HG03025 (cell line): ENCODE measurements around the gene ADAMTSL5.
"Not testable (repeated sequence)": the region's sequence is repeated elsewhere in the genome, so short reads cannot be mapped to it uniquely, and the experiment has no call there.

Experiments
- ATAC-seq: cut with Tn5 transposase; IDR thresholded peaks from one replicate; pipeline ENCODE4 v1.9.1; 2021; ENCODE audit warnings: mild to moderate bottlenecking, moderate library complexity; ENCODE audit not compliant: unreplicated experiment, low FRiP score

Gene ADAMTSL5, protein sequence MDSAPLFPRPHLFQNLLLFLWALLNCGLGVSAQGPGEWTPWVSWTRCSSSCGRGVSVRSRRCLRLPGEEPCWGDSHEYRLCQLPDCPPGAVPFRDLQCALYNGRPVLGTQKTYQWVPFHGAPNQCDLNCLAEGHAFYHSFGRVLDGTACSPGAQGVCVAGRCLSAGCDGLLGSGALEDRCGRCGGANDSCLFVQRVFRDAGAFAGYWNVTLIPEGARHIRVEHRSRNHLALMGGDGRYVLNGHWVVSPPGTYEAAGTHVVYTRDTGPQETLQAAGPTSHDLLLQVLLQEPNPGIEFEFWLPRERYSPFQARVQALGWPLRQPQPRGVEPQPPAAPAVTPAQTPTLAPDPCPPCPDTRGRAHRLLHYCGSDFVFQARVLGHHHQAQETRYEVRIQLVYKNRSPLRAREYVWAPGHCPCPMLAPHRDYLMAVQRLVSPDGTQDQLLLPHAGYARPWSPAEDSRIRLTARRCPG

DNA sequence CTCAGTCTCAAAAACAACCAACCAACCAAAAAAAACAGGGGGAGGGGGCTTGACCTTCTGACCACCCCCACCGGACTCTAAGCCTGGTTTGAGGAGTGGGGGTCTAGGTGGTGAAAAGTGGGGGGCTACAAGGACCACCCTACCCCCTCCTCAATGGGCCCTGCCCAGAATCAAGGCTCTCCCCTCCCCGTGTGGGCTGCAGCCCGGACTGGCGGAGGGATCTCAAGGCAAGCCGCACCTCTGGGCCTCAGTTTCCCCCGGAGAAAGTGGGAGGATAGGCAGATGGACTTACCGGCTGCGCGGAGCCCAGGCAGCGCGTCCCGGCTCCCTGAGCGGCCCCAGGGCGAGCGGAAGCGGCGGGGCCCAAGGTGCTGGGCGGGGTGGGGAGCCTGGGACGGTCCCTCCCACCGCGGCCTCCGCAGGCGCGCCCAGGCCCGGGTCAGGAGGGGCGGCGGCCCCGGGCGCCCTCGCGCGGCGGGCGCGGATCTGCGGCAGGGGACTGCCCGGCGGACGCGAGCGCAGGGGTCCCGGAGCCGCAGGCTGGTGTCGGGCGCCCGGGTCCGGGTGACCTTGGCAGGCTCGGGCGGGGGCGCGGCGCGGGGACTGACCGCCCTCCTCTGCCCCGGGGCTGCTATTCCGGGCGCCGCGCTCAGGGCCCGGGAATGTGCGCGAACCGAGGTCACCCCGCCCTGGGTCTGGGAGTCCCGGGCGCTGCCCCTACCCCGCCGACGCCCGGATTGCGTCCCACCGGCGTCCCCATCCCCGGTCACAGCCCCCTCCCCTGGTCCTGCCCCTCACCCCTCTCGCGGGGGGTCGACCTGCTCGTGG lies at the start of gene ADAMTSL5:
Gene ADAMTSL5, minus strand, starts transcription at position 349 of the 828 bp plus-strand sequence. CDS start 2,076 bp downstream, outside the sequence.
- ATAC-seq, result no peak

DNA sequence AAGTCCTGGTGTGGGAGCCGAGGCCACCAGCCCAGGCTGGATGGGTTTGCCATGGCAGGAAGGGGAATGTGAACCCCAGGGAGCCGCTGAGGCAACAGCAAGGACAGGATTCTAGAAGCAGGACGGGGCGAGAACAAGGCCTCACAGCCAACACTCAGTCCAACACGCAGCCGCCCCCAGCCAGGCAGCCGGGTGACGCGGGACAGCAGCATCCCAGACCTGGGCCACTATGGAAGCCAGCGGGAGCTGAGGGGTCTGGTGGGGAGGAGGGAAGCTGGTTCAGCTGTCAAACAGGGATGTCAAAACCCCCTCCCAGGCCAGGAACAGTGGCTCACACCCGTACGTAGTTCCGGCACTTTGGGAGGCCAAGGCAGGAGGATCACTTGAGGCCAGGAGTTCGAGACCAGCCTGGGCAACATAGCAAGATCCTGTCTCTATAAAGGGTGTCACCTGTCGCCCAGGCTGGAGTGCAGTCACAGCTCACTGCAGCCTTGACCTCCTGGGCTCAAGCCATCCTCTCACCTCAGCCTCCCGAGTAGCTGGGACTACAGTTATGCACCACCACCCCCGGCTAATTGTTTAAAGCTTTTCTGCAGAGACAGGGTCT lies 48.5 kb upstream of the ADAMTSL5 start:
- ATAC-seq, result no peak

DNA sequence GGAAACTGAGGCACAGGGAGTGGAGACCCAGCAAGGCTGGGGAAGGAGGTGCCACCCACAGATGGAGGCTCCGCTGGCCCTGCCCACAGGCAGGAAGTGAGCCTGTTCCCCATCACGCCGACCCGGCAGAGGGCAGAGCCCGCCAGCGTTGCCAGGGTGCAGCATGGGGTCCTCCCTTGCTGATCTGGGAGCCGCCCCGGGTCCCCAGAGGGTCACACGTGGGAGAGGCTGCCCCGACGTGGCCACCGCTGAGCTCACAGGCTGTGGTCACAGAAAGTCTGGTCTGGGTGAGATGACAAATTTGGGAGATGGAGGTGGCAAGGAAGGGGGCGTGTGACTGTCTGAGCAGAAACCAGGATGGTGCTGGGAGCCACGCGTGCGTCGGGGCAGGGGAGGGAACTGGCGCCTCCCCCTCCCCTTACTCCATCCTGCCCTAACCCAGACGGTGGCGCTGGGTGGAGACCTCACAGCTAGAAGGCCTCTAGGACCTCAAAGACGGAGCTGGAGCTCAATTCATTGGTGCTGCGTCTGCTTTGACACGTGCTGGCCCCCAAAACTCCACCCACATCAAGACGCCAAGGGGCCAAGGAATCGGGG lies 47.6 kb upstream of the ADAMTSL5 start:
- ATAC-seq, result no peak

DNA sequence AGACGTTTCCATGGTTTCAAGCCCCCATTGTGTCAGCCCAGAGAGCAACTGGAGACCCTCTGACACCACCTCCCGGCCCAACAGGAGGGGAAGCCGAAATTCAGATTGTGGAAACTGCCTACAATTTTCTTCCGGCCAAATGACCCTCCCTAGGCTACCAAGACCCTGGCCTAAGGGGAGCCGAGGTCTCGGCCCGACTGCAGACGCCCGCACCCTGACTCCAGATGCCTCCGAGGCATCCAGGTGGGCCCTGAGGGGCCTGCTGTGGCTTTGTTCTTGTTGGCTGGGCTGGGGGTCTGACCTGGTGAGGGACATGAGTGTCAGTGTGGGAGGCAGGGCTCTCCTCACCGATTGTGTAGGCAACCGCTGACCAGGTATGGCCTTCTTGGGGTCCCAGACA lies 45.7 kb upstream of the ADAMTSL5 start:
- ATAC-seq, result no peak

DNA sequence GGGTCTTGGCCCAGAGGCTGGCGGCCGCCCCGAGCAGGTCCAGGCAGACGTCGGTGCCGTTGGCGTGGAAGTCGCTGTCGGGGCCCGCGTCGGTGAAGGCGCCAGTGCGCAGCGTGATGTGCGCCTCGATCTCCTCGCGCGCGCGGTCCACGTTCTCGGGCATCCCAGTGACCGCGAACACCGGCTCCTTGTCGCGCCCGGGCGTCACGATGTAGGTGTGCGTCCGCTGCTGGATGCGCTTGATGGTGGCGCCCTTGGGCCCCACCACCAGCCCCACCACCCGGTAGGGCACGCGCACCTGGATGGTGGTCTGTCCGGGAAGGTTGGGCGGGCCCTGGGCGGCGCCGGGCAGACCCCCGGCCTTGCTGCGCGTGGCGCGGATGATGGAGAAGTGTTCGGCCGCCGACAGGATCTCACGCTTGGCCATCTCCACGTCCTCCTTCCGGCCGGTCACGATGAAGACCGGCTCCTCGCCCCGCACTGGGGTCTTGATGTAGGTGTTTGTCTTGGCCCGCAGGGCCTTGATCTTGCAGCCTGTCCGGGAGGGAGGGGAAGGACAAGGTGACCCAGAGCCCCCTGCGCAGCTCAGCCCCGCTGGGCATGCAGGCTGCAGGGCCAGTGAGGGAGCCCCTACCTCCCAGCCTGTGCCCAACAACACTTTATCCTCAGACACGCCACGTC lies 43.7 kb upstream of the ADAMTSL5 start:
- no peak for ATAC-seq

DNA sequence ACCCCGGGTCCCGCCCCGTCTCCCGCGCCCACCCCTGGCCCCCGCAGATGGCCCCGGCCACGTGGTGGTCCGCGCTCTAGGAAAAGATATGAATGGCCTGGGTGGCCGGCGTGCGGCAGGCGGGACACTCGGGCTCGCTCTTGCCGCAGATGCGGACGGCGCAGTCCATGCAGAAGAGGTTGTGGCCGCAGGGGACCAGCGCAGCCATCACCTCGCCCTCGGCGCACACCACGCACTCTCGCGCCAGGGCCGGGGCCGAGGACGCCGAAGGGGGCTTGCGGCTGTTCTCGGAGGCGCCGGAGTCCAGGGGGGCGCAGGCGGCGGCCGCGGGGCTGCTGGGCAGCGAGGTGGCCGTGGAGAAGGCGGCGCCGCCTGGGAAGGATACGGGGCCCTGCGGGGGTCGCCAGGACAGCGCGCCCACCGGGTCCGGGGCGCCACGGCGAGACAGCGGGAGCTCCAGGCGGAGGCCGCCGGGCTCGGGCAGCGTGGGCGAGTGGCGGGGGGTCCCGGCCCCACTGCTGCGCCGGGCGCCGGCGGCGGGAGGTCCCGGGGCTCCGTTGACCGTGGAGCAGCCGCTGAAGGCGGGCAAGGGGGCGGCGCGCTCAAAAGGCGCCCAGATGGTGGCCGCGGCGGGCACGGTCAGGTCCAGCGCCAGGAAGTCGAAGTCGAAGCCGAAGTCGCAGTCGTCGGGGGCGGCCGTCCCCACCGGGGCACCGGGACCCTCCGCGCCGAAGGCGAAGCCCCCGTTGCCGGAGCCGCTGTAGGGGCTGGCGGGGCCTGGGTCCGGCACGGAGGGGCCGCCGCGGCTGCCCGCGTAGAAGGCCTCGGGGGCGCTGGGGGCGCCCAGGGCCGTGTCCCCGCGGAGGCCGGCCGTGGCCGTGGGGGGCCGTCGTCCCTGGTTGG lies 42.9 kb upstream of the ADAMTSL5 start:
- ATAC-seq, result no peak

DNA sequence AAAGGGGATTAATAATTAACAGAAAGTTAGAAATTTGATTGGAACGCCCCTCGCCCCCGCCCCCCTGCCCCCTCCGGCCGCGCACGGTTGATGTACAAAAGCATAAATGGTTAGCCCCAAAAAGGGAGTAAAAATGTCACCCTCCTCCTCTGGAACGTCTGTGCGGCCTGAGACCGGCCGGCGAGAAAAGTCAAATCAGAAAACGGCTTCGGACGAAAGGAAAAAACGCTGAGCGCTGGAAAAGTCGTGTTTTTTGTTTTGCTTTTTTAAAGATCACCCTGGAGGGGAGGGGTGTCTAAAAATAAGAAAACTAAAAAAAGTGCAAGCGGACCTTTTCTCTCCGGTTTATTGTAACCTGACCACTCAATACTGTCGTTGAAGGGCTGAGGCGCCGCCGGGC lies 42.1 kb upstream of the ADAMTSL5 start:
- ATAC-seq, result no peak

DNA sequence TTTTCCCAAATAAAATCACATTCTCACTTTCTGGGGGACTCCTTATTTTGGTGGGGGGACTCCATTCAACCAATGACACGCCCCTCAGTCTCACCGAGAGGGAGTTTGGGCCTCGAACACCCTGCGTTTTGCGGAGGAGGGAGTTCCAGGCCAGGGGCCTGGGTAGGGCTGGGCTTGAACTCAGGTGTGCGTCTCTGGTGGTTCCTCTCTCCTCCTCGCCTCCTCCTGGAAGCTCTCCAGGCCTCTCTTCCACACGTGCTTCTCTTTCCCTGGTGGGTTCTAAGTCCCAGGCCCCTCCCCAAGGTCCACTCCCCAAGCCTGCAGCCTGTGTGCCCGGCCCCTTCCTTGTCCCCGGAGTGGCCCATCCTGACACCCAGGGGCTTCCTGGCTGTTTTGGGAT lies 40.6 kb upstream of the ADAMTSL5 start:
- no peak for ATAC-seq

DNA sequence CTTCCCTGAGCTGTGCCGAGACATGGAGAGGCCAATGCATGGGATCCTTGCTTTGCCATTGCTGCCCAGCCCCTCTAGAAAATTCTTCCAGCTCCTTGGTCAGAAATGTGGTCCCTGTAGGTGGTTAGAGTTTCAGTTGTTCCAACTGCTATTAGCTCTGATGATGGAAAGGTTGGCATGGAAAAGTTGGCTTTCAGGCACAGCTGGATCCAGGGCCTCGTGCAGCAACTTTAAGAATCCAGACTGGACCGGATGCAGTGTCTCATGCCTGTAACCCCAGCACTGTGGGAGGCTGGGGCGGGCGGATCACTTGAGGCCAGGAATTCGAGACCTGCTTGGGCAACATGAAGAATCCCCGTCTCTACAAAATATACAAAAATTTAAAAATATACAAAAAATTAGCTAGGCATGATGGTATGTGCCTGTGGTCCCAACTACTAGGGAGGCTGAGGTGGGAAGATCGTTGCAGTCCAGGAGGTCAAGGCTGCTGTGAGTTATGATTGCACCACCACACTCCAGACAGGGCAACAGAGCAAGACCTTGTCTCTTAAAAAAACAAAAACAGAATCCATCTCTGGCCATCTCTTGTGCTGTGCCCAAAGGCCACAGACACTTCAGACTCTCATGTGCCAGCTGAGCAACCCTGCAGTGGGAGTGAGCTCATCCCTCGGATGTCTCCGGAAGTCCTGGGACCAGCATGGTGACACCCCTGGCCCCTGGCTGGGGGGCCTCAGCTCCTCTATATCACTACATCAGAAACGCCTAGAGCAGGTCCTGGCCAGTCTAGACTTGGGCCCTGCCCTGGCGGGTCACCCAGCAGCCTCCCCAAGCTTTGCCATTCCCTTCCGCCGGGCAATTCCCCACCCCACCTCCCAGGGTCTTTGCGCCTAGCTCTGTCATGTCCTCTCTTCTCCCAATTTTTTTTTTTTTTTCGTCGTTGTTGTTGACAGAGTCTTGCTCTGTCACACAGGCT lies 38.5 kb upstream of the ADAMTSL5 start:
- ATAC-seq, result no peak

DNA sequence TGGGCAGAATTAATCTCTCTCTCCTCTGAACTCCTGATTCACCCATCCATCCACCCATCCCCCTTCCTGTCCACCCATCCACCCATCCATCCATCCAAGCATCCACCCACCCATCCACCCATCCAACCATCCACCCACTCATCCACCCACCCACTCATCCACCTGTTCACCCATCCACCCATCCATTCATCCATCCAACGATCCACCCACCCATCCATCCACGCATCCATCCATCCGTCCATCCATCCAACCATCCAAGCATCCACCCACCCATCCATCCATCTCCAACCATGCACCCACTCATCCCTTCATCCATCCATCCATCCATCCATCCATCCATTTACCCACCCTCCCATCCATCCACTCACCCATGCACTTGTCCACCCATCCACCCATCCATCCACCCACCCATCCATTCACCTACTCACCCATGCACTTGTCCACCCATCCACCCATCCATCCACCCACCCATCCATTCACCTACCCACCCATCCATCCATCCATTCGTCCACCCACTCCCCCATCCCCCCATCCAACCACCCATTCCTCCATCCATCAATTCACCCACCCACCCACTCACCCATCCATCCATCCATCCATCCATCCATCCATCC lies 36.6 kb upstream of the ADAMTSL5 start:
- ATAC-seq, result no peak

DNA sequence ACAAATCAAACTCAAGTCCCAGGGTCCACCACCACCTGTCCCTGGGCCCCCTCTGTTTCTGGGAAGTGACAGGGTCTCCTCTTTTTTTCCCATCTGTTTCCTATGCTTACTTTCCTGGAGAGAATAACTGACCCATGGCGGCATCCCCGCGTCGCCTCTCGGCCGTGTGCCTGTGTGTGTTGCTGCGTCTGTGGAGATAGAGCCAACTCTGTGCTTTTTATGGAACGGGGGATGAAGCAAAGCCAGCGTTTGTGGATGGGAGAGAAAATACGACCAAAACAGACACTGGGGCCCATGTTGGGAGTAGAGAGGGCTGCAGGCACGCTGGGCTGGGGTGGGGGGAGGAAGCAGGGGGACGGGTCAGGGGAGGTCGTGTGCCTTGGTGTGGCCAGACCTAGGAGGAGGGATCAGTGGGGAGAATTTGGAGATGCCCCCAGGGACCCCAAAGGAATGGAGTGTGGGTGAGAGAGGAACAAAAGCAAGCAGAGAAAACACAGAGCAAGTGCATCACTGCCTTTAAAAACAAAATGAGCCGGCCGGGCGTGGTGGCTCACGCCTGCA lies 27.6 kb upstream of the ADAMTSL5 start:
- no peak for ATAC-seq

DNA sequence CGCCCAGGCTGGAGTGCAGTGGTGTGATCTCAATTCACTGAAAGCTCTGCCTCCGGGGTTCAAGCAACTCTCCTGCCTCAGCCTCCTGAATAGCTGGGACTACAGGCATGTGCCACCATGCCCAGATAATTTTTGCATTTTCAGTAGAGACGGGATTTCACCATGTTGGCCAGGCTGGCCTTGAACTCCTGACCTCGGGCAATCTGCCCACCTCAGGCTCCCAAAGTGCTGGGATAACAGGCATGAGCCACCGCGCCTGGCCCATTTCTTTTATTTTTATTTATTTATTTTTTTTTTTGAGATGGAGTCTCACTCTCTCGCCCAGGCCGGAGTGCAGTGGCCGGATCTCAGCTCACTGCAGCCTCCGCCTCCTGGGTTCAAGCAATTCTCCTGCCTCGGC lies 26.9 kb upstream of the ADAMTSL5 start:
- ATAC-seq, result not testable (repeated sequence)

DNA sequence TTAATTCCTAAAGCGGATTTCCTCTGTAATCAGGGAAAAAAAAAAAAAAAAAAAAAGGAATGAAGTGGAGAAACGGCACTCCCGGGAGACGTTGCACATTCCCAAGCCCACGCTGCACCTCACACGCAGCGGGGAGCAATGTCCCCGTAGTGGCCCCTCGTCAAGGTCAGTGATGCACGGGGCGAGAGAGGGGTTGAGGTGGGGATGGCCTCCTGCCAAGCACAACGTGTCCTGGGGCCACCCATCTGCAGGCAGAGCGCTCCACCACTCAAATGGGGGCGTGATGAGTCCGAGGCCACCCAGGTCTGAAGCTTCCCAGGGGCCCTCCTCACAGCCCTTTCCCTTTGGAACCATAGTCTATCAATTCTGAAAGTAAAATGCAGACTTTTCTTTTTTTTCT lies 26.2 kb upstream of the ADAMTSL5 start:
- no peak for ATAC-seq

DNA sequence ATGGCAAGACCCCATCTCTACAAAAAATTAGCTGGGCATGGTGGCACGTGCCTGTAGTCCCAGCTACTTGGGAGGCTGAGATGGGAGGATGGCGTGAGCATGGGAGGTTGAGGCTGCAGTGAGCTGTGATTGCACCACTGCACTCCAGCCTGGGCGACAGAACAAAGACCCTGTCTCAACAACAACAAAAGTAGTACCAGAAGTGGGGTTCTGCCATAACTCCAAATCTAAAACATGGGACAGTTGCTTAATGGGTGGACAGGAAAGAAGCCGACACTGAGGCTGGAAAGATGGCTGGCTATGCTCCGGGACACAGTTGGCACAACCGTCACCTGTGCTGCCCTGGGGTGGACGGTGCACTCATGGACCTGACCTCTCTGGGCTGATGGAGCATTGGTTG lies 22.9 kb upstream of the ADAMTSL5 start:
- ATAC-seq, result not testable (repeated sequence)

DNA sequence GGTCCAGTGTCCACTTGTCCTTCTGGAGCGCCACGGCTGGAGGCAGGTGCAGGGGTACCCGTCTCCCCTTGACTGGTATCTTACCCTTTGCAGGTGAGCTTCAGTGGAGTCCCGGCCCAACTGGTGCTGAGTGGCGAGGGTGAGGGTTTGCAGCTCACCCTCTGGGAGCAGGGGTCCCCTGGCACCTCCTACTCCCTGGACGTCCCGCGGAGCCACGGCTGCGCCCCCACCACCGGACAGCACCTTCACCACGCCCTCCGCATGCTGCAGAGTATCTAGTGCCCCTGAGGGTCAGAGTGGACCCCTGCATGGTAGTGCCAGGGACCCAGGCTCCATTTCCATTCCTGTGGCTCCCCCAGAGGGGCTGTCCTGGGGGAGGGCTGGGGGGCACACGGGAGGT lies 22.2 kb upstream of the ADAMTSL5 start:
- ATAC-seq, result no peak

DNA sequence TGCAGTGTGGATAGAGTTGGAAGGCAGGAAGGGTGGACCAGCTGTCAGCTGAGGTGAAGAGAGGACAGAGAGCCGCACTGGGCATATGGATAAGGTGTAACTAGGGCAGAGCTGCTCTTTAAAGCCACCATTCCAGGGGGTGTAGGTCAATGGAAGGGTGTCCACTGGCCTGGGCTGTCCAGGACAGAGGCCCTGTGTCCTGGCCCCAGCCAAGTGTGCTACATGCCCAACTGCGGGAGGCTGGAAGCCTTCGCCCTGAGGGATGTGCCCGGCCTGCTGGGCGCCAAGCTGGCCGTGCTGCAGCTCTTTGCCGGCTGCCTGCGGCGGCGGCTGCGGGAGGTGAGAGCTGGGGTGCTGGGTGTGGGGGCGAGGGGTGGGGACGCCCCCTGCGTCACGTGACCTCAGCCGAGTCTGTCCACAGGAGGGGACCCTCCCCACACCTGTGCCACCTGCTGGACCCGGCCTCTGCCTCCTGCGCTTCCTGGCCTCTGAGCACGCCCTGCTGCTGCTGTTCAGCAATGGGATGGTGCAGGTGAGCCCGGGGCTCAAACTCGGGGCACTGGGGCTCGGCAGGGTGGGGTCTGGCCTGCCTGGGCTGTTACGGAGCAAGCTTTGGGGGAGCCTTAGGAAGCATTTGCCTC lies 20.8 kb upstream of the ADAMTSL5 start:
- ATAC-seq, result no peak

DNA sequence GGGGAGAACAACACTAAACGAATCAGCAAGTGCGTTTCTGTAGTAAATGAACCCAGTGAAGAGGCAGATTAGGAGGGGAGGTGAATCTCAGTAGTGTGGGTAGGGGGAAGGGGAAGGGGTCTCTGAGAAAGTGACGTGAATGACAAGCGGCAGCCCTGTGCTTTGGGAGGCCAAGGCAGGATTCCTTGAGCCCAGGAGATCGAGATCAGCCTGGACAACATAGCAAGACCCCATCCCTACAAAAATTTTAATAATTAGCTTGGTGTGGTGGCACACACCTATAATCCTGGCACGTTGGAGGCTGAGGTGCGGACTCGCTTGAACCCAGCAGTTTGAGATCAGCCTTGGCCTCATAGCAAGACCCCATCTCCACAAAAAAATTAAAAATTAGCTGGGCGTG lies 19.2 kb upstream of the ADAMTSL5 start:
- ATAC-seq, result no peak
